ENCODE measurements around the gene PARD3B.

Gene PARD3B

GRCh38 chr2:204576362-204576979 is 31.2 kb downstream of the PARD3B start:
- Histone ChIP-seq H3F3A (ENCODE audit: control insufficient read depth, insufficient read depth) (no peaks in the 10 kb centered on the region), H4K20me1 (ENCODE audit: control insufficient read depth, insufficient read depth, low read depth, low read length) (no peaks in the 10 kb centered on the region), H3K4me2 (ENCODE audit: low read length) (no peak overlapping the region), H3K27ac (ENCODE audit: low read depth, low read length) (no peak overlapping the region), H3K36me3 (ENCODE audit: control insufficient read depth, low read length) (no peaks in the 10 kb centered on the region), H3K9me2 (replicated peaks; ENCODE audit: control insufficient read depth, low read length) (no peaks in the 10 kb centered on the region), H3K9me3 (ENCODE audit: control insufficient read depth, insufficient read depth, low read length) (no peaks in the 10 kb centered on the region), H3K4me3 (ENCODE audit: low read length) (no peak overlapping the region), H3K79me2 (ENCODE audit: control insufficient read depth, low read length) (no peaks in the 10 kb centered on the region), H3K4me1 (ENCODE audit: control insufficient read depth, low read length) (no peaks in the 10 kb centered on the region), H3K27me3 (ENCODE audit: control insufficient read depth, low read length) (no peaks in the 10 kb centered on the region)
- TF ChIP-seq CTCF (IDR thresholded peaks at IDR 0.05; ENCODE audit: low read depth, low read length, poor library complexity, severe bottlenecking) (no peak), EZH2phosphoT487 (IDR thresholded peaks at IDR 0.05; ENCODE audit: borderline replicate concordance, low read length) (no peak)

GRCh38 chr2:204578928-204579598 is 33.8 kb downstream of the PARD3B start:
- no peak for TF ChIP-seq EZH2phosphoT487 (IDR thresholded peaks at IDR 0.05; ENCODE audit: borderline replicate concordance, low read length)
- no peaks in the 10 kb centered on the region for H3K9me3 ChIP-seq (ENCODE audit: control insufficient read depth, insufficient read depth, low read length)
- H3K27me3 ChIP-seq (ENCODE audit: control insufficient read depth, low read length) = no peaks in the 10 kb centered on the region
- no peak overlapping the region for H3K27ac ChIP-seq (ENCODE audit: low read depth, low read length)
- no peaks in the 10 kb centered on the region for H4K20me1 ChIP-seq (ENCODE audit: control insufficient read depth, insufficient read depth, low read depth, low read length)
- H3F3A ChIP-seq (ENCODE audit: control insufficient read depth, insufficient read depth) = no peaks in the 10 kb centered on the region
- no peaks in the 10 kb centered on the region for H3K36me3 ChIP-seq (ENCODE audit: control insufficient read depth, low read length)
- H3K4me2 ChIP-seq (ENCODE audit: low read length) = no peak overlapping the region
- no peaks in the 10 kb centered on the region for H3K79me2 ChIP-seq (ENCODE audit: control insufficient read depth, low read length)
- H3K4me3 ChIP-seq (ENCODE audit: low read length) = no peak overlapping the region
- H3K4me1 ChIP-seq (ENCODE audit: control insufficient read depth, low read length) = no peaks in the 10 kb centered on the region
- no peaks in the 10 kb centered on the region for H3K9me2 ChIP-seq (replicated peaks; ENCODE audit: control insufficient read depth, low read length)

GRCh38 chr2:204581946-204582345 is 36.7 kb downstream of the PARD3B start:
- no peak overlapping the region for H3K4me2 ChIP-seq (ENCODE audit: low read length)
- H3K36me3 ChIP-seq (ENCODE audit: control insufficient read depth, low read length) = no peaks in the 10 kb centered on the region
- no peaks in the 10 kb centered on the region for H3F3A ChIP-seq (ENCODE audit: control insufficient read depth, insufficient read depth)
- no peaks in the 10 kb centered on the region for H3K9me2 ChIP-seq (replicated peaks; ENCODE audit: control insufficient read depth, low read length)
- no peaks in the 10 kb centered on the region for H3K27me3 ChIP-seq (ENCODE audit: control insufficient read depth, low read length)
- no peak for TF ChIP-seq EZH2phosphoT487 (IDR thresholded peaks at IDR 0.05; ENCODE audit: borderline replicate concordance, low read length)
- H3K27ac ChIP-seq (ENCODE audit: low read depth, low read length) = no peak overlapping the region
- H3K4me1 ChIP-seq (ENCODE audit: control insufficient read depth, low read length) = no peaks in the 10 kb centered on the region
- no peaks in the 10 kb centered on the region for H3K9me3 ChIP-seq (ENCODE audit: control insufficient read depth, insufficient read depth, low read length)
- H3K4me3 ChIP-seq (ENCODE audit: low read length) = no peak overlapping the region
- no peaks in the 10 kb centered on the region for H4K20me1 ChIP-seq (ENCODE audit: control insufficient read depth, insufficient read depth, low read depth, low read length)
- H3K79me2 ChIP-seq (ENCODE audit: control insufficient read depth, low read length) = no peaks in the 10 kb centered on the region

GRCh38 chr2:204583773-204584172 is 38.5 kb downstream of the PARD3B start:
- no peaks in the 10 kb centered on the region for H3K36me3 ChIP-seq (ENCODE audit: control insufficient read depth, low read length)
- H3K9me3 ChIP-seq (ENCODE audit: control insufficient read depth, insufficient read depth, low read length) = no peaks in the 10 kb centered on the region
- H3K79me2 ChIP-seq (ENCODE audit: control insufficient read depth, low read length) = no peaks in the 10 kb centered on the region
- H3K4me2 ChIP-seq (ENCODE audit: low read length) = no peak overlapping the region
- H3K27me3 ChIP-seq (ENCODE audit: control insufficient read depth, low read length) = no peaks in the 10 kb centered on the region
- no peaks in the 10 kb centered on the region for H4K20me1 ChIP-seq (ENCODE audit: control insufficient read depth, insufficient read depth, low read depth, low read length)
- H3K27ac ChIP-seq (ENCODE audit: low read depth, low read length) = no peak overlapping the region
- no peaks in the 10 kb centered on the region for H3K4me1 ChIP-seq (ENCODE audit: control insufficient read depth, low read length)
- TF ChIP-seq CTCF (IDR thresholded peaks at IDR 0.05; ENCODE audit: low read depth, low read length, poor library complexity, severe bottlenecking) (no peak), EZH2phosphoT487 (IDR thresholded peaks at IDR 0.05; ENCODE audit: borderline replicate concordance, low read length) (no peak)
- H3K9me2 ChIP-seq (replicated peaks; ENCODE audit: control insufficient read depth, low read length) = no peaks in the 10 kb centered on the region
- H3K4me3 ChIP-seq (ENCODE audit: low read length) = no peak overlapping the region
- H3F3A ChIP-seq (ENCODE audit: control insufficient read depth, insufficient read depth) = no peaks in the 10 kb centered on the region
